C1 segment of cervical spinal cord (tissue), 14 donors: ENCODE results near the gene PRICKLE1.

Experiments used
- DNase-seq, 14 donors: peaks; one replicate each; lab custom pipeline; 2025; lab: John Stamatoyannopoulos, UW

PRICKLE1 gene

GRCh38 chr12:42490261-42490842, 99.2 kb downstream of the PRICKLE1 start:
- DNase-seq = peak in 1 of 14 donors; percentile 3

GRCh38 chr12:42486407-42486806, 103.1 kb downstream of the PRICKLE1 start:
- no peak for DNase-seq

DNA sequence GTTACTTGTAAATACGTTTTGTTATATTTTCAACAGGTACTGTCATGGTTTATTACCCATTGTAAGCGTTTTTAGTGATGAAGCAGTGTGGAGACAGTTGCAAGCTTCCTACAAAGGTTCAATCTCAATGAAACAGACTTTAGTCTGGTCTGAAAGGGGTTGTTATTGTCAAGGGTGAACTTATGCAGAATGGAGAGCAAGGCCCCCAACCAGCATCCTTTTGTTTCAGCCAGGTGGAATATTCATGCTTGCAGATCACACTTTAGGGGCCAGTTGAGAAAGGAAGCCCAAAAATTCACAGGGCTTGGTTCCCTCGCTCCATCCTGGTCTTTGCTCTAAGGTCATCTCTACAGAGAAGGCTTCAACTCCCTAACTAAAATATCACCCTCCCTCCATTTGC, 103.7 kb downstream of the PRICKLE1 start:
- no peak for DNase-seq

GRCh38 chr12:42484996-42485395, 104.5 kb downstream of the PRICKLE1 start:
- no peak for DNase-seq

DNA sequence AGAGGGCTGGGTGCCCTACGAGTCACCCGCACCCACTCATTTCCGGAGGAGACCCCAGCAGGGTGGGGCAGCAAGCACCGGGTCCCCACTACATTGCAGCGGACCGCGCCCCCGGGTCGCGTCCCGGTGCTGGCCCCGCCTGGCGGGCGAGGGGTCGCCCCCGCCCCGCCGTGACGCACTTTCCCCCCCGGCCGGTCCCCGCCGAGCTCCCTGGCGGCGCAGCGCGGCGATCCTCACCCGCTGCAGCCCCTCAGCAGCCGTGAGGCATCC, 106.1 kb downstream of the PRICKLE1 start:
- DNase-seq = peak in 5 of 14 donors; percentile 6 to 61 (median 37)

DNA sequence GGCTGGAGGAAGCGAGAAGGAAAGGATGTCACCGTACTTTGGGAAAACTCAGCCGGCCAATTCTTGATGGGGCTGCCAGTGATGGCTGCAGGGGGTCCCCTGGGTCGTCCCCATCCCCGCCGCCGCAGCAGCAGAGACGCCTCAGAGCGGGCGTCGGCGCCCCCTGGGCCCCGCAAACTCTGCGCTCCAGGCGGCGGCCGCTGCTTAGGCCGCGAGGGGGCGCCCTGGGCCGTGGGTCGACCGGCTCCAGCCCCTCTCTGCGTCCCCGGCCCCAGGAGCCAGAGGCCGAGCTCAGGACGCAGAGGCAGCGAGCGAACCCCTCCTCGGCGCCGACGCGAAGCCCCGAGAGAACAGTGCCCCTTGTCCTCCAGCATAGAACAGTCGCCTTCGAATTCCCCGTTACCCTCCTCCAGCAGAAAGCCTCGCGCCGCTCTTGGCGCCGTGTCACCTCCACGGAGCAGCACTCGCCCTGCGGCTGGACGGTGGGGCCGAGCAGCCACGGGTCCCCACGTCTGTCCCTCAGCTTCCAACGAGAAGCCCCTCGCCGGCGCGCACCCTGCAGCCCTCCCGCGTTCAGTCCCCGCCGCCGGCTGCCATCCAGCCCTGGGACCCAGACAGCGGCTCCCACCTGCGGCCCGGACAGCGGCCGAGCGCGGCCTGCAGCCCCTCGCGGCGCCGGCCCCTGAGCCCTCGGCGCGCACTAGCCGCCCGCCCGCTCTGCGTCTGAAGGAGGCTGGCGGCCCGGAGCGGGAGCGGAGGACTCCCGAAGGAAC, 106.6 kb downstream of the PRICKLE1 start:
- DNase-seq = peak in 11 of 14 donors; percentile 8 to 74 (median 31)

DNA sequence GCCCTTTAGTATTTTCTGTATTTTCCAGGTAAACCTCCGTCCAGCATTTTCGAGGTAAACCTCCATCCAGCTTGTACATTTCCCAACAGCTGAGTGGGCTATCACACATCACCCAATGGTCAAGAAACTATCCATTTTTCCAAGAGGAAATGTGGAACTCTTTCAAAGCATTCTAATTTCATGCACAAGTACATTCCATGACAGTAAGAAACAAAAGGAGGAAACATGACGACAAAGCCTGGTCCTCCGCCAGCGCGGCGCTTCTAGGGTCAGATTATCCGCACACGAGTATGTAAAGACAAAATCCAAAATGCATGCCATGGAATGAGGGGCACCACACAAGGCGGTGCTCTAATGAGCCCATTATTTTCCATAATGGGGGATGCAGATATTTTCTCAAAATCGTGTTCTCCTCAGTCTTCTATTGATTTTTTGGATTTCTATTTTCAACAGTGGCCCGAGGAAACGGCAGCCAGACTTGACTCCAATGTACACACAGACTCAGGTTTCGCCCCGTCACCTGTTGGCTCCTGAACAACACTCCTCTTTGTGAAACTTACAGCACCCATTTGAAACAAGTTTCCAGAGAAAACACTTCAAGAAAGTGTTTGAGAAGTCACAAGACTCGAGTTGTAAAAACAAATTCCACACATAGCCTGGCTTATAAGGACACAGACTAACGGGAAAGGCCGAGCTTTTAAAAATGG, 107.4 kb downstream of the PRICKLE1 start:
- DNase-seq = no peak

DNA sequence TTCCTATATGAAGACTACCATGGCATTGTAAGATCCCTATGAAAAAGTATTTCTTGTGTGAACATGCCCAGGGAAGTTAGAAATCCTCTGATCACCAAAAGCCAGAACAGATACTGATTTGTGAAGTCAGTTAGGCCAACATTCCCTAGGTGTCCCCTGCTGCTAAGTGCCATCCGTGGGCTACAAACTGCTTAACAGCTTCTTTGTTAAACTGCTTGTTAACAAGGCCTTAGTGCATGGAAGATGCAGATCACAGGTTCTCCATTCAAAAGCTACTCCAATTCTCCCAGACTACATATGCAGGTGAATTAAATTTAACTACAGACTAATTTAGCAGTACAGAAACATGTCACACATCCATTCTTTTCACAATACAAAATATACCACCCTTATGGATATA, 108.2 kb downstream of the PRICKLE1 start:
- DNase-seq = no peak

GRCh38 chr12:42477941-42478340, 111.6 kb downstream of the PRICKLE1 start:
- DNase-seq = no peak

DNA sequence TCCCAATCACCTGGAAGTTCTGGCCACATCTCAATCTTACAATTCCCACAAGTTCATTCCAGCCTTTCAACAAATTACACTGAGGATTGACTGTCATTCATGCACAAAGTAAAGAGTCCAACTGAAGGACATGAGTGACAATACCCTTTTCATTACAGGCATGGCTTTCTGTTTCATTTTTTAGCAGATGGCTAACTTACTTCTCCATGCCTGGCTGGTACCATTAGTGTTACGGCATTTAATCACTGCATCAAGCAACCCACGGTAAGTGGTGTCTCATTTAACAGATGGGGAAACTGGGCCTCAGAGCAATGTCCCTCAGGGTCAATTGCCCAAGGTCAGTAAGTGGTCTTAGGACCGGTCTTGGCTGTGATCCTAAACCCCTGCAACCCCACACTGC, 114.4 kb downstream of the PRICKLE1 start:
- no peak for DNase-seq

GRCh38 chr12:42474391-42474790, 115.2 kb downstream of the PRICKLE1 start:
- DNase-seq = no peak

GRCh38 chr12:42473561-42473960, 116.0 kb downstream of the PRICKLE1 start:
- DNase-seq = no peak

DNA sequence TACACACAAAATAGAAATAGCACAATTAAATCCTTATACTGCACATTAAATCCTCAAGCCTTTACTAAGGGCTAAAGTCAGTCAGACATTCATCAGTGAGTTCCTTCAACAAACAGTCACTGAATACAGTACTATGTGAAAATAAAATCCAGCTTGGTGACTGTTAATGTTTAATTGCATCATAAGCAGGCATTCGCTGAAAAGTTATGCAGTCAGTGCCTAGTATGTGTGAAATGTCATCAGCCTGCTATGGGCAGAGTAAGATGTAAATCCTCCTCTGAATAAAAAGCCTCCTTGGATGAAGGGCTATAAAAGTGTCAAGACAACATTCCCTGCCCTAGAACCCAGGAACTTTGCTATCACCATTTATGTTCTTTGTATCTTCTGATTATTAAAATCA, 116.4 kb downstream of the PRICKLE1 start:
- no peak for DNase-seq

DNA sequence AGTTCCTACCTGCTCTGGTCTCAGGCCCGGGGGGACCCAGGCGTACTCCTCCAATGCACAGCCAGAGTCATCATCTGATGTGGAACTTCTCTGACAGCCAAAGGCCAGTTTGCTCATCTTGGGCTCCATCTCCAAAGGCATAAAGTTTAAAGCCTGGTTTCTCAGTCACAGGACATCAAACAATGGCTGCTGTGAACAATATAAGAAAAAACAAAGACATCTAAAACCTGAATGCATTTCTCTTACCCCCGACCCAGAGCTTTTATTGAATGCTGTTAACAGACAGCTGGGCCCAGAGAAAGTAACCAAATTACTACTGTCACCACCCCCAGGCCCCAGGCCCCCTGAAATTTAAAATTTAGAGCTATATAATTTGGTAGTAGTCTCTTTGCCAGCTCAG, 117.2 kb downstream of the PRICKLE1 start:
- no peak for DNase-seq

- peak in 1 of 14 donors; percentile 6 for DNase-seq
Measured at GRCh38 chr12:42469355-42470175, 120.0 kb downstream of the PRICKLE1 start.

- DNase-seq = peak in 2 of 14 donors; percentile 3 to 4
Measured at GRCh38 chr12:42468921-42469320, 120.6 kb downstream of the PRICKLE1 start.

GRCh38 chr12:42468341-42468821, 121.2 kb downstream of the PRICKLE1 start:
- DNase-seq = no peak

DNA sequence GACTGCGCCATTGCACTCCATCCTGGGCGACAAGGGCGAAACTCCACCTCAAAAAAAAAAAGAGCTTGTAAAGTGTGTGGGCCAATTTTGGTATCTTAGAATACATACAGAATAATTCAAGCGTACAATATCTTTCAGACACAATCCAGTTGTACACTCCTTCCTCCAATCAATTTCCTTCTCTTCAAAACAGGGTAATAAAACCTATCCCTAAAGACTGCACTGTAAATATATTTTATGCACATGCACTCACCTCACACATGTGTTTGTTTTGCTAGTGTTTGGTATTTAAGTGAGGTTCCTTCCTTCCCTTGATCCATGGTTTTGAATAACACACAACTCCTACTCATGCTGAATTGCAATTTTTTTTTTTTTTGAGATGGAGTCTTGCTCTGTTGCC, 125.9 kb downstream of the PRICKLE1 start:
- no peak for DNase-seq

GRCh38 chr12:42462486-42462885, 127.1 kb downstream of the PRICKLE1 start:
- no peak for DNase-seq

DNA sequence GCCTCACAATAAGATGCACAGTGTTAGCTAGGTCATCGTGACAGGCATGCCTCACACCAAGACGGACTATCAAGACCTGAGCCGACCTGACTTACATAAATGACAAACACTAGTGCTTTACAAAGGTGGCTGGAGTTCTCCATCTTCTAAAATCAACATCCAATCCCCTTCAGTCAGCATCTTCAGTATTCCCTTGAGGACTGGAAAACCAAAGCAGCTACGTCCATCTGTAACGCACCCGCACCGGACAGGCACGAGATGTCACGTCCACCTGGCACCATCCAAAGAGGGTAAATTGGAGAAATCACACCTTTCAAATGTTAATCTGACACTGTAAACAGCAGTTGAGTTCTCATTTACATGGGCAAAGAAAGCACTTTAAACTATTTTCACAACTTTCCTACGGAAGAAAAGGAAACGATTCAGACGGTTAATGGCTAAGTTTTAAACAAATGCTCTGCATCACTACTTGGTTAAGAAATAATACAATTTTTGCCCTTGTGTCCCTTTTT, 130.2 kb downstream of the PRICKLE1 start:
- no peak for DNase-seq

GRCh38 chr12:42458575-42458974, 131.0 kb downstream of the PRICKLE1 start:
- DNase-seq = no peak

DNA sequence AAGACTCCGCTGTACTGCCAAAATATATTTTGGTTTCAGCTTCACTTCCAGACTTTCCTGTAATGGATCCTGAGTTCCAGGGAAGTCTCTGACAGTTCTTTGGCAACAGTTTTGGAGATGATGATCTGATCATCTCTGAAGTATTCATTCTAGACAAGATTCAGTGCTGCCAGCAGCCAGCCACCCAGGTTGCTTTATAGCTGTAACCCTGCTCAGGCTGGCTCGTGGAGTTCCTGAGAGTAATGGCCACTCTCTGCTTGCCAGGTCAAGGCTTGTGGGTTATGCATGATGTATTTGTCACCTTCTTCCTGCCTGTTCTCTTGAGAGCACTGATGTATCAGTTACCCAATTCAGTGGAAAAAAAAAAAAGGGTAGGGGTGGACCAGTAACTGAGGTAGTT, 139.3 kb downstream of the PRICKLE1 start:
- no peak for DNase-seq
